GM12801 (cell line): ENCODE data around the gene SNRNP70.

Experiments
- CTCF ChIP-seq: IDR thresholded peaks from one replicate; pipeline ENCODE4 v1.5.1; 2011; ENCODE audit warnings: control low read depth; ENCODE audit not compliant: insufficient read length; ENCODE audit errors: extremely low read depth

SNRNP70 gene

GRCh38 chr19:49152119-49152550 lies 66.9 kb downstream of the SNRNP70 start:
- TF ChIP-seq CTCF, result no peak

DNA sequence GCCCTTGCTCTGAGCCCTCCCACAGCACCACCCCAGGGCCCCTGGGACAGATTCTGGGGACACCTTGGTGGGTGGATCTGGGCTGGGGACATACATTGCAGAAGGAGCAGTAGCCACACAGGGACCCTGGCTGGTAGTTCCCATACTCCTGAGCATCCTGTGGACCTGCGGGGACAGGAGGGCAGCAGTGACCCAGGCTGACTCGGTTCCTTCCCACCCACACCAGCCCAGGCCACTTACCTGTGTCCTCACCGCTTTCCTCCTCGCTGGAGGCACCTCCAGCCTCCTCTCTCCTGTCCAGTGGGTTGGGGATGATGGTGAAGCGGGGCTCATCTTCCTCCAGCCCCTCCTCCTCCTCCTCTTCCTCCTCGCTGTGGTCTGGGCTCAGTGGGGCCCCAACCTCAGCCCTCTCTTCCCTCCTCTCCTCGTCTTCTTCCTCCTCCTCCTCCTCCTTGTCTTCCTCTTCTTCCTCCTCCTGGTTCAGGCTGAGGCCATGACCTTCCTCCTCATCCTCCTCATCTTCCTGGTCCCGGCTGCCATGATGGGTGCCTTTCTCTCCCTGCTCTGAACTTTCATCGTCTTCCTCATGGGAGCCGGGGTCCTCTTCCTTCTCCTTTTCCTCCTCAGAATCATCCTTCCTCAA lies 68.0 kb downstream of the SNRNP70 start:
- no peak for TF ChIP-seq CTCF

- no peak for TF ChIP-seq CTCF
These were observed 69.0 kb downstream of the SNRNP70 start for GRCh38 chr19:49154279-49154678.

DNA sequence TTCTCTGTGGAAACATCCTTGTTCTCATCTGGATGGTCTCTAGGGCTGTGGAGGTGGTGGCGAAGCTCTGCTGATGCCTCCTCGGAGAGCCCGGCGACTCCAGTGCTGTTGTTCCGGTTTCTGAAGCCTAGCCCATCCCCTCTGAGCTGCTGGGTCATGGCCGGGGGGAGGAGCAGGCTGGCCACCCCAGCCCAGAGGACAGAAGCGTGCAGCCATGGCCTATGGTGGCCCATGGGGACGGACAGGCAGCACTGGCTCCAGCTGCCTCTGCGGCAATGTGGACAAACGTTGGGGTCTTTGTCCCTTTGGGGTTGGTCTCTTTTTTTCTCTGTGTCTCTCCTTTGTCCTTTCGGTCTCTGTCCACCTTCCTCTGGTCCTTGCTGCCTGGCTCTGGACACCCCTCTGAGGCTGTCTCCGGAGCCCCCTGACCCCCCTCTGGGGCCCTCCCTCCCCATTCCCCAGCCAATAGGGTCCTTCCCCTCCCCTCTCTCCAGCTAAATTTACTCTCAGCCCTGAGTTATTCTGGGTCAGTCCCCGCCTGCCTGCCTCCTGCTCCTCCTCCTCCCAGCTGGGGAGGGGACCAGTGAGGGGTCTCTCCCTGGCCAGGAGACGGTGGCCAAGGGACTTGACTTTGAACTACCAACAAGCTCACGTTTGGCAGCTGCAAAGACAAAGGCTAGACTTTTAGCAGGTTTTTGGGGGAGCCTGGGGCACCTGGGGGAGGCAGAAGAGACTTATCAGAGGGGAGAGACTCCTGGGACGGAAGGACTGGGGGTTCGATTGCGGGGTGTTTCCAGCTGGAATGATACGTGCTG lies 70.0 kb downstream of the SNRNP70 start, which contains the start of gene HRC:
HRC (minus strand) TSS at position 392 of the 815 bp plus-strand sequence; CDS start at position 233, 159 bp downstream.
- TF ChIP-seq CTCF, result no peak

- TF ChIP-seq CTCF, result no peak
These were observed 70.6 kb downstream of the SNRNP70 start for GRCh38 chr19:49155820-49156346.

DNA sequence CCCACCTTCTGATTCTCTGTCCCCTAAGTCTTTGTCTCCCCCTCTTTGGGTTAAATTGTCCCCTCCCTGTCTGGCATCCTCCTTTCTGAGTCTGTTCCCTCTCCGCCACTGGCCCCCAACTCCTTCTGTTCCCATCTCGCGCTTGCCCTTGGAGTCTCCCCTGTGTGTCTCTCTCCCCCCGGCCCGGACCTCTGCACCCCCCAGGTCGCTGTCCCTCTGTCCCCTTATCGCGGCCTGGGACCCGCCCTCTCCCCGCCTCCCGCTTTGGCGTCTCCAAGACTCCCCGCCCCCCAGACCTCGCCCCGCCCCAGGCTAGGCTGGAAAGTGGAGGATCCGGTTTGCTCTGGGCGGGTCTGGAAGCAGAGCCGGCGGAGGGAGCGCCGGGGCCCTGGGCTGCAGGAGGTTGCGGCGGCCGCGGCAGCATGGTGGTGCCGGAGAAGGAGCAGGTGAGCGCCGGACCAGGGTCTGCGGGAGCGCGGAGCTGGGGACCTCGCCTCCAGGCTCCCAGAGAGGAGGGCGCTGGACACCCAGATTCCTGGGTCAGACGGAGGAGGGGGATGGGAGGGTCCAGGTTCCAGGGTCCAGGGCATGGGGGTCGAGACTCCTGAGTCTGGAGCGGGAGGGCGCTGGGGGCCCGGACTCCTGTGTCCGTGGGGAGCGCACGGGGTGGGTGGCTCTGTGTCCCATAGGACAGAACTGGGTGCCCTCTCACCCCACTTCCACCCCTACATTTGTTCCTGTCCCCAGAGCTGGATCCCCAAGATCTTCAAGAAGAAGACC lies 72.4 kb downstream of the SNRNP70 start, which contains the start of gene TRPM4:
TRPM4 (plus strand) TSS at position 348 of the 780 bp plus-strand sequence; CDS start at position 423, 75 bp downstream.
- TF ChIP-seq CTCF, result no peak
